KOPT-K1 (cell line): ENCODE results near the gene LDB3.

Experiments
- H3K27ac ChIP-seq: fragments of 200-600 bp; sonication (generic); 2 replicates; pipeline ENCODE4 v1.5.1; 2016; ENCODE audit warnings: antibody characterized with exemption, mild to moderate bottlenecking, low read depth, low read length; ENCODE audit not compliant: poor library complexity, severe bottlenecking
- H3K36me3 ChIP-seq: fragments of 200-600 bp; sonication (generic); 2 replicates; pipeline ENCODE4 v1.5.1; 2017; ENCODE audit warnings: antibody characterized with exemption, mild to moderate bottlenecking, low read length, moderate library complexity; ENCODE audit not compliant: insufficient read depth
- H3K9me3 ChIP-seq: fragments of 200-600 bp; sonication (generic); 2 replicates; pipeline ENCODE4 v1.5.1; 2017; ENCODE audit warnings: antibody characterized with exemption, low read length, mild to moderate bottlenecking; ENCODE audit not compliant: insufficient read depth, poor library complexity, severe bottlenecking

The LDB3 gene

GRCh38 chr10:86710987-86711512 is 42.7 kb downstream of the LDB3 start:
- no peaks in the 10 kb centered on the region for H3K9me3 ChIP-seq
- H3K36me3 ChIP-seq = no peaks in the 10 kb centered on the region
- peak overlapping the region; percentile 90 for H3K27ac ChIP-seq

GRCh38 chr10:86711513-86712316 is 43.4 kb downstream of the LDB3 start:
- H3K36me3 ChIP-seq = no peaks in the 10 kb centered on the region
- peak overlapping the region; percentile 90 for H3K27ac ChIP-seq
- no peaks in the 10 kb centered on the region for H3K9me3 ChIP-seq

DNA sequence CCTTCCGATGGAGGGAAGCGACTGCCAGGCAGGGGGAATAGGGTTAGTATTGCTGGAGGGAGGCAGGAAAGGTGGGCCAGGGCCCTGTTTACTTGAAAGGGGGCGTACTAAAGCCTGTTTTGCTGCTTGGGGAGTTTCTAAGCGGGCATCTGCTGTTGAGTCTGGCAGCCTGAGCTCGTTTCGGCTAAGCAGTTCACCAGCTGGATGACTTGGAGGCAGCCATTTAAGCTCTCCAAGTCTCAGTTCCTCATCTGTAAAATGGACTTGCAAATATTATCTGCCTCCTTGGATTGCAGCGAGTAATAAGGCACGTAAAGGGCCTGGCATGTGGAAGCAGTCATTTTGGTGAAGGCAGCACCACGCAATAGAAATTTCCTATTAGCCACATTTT is 44.0 kb downstream of the LDB3 start:
- no peaks in the 10 kb centered on the region for H3K36me3 ChIP-seq
- H3K27ac ChIP-seq = peak overlapping the region; percentile 90
- no peaks in the 10 kb centered on the region for H3K9me3 ChIP-seq

GRCh38 chr10:86715156-86715795 is 47.0 kb downstream of the LDB3 start:
- Histone ChIP-seq H3K36me3 (no peaks in the 10 kb centered on the region), H3K27ac (no peak overlapping the region), H3K9me3 (no peaks in the 10 kb centered on the region)

DNA sequence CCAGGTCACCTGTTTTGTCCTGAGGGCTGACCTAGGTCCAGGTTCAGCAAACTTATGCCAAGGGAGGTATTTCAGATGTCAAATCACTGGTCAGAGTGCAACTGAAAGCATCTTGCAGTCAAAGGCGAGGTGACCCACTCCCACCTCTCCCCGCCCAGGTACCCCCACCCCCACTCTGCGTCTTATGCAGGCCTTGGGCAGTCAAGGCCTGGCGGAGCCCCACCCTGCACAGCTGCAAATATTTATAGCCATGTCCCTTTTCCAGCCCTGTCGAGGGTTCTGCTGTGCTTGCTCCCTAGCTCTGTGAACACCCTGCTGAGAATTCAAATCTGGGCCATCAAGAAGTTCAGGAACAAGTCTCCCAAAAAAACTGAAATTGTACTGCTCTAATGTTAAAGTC is 47.5 kb downstream of the LDB3 start:
- no peak overlapping the region for H3K27ac ChIP-seq
- H3K36me3 ChIP-seq = no peaks in the 10 kb centered on the region
- no peaks in the 10 kb centered on the region for H3K9me3 ChIP-seq

DNA sequence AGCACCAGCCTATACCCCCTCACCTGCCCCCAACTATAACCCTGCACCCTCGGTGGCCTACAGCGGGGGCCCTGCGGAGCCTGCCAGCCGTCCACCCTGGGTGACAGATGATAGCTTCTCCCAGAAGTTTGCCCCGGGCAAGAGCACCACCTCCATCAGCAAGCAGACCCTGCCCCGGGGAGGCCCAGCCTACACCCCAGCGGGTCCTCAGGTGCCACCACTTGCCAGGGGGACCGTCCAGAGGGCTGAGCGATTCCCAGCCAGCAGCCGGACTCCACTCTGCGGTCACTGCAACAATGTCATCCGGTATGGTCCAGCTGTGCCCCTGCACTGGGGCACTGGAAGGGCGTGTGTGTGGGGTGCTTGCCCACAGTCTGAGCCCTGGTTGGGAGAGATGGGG is 48.2 kb downstream of the LDB3 start:
- no peaks in the 10 kb centered on the region for H3K36me3 ChIP-seq
- no peaks in the 10 kb centered on the region for H3K9me3 ChIP-seq
- no peak overlapping the region for H3K27ac ChIP-seq

GRCh38 chr10:86718556-86718955 is 50.2 kb downstream of the LDB3 start:
- Histone ChIP-seq H3K9me3 (no peaks in the 10 kb centered on the region), H3K36me3 (no peaks in the 10 kb centered on the region), H3K27ac (no peak overlapping the region)

- no peaks in the 10 kb centered on the region for H3K9me3 ChIP-seq
- no peaks in the 10 kb centered on the region for H3K36me3 ChIP-seq
- H3K27ac ChIP-seq = no peak overlapping the region
Measured at GRCh38 chr10:86721232-86721631, 52.9 kb downstream of the LDB3 start.

GRCh38 chr10:86723009-86723408 is 54.7 kb downstream of the LDB3 start:
- Histone ChIP-seq H3K36me3 (no peaks in the 10 kb centered on the region), H3K9me3 (no peaks in the 10 kb centered on the region), H3K27ac (no peak overlapping the region)

DNA sequence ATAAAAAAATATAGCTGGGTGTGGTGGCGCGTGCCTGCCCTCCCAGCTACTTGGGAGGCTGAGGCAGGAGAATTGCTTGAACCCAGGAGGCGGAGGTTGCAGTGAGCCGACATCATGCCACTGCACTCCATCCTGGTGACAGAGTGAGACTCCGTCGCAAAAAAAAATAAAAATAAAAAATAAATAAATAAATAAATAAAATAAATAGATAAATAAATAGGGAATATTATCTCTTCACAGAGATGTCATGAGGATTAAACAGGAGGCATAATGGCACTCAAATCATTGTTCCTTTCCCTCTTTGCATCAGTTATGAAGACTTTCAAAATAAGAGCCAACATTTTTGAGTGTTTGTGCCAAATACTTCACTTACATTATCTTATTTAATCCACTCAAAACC is 56.1 kb downstream of the LDB3 start:
- Histone ChIP-seq H3K27ac (no peak overlapping the region), H3K36me3 (no peaks in the 10 kb centered on the region), H3K9me3 (no peaks in the 10 kb centered on the region)

DNA sequence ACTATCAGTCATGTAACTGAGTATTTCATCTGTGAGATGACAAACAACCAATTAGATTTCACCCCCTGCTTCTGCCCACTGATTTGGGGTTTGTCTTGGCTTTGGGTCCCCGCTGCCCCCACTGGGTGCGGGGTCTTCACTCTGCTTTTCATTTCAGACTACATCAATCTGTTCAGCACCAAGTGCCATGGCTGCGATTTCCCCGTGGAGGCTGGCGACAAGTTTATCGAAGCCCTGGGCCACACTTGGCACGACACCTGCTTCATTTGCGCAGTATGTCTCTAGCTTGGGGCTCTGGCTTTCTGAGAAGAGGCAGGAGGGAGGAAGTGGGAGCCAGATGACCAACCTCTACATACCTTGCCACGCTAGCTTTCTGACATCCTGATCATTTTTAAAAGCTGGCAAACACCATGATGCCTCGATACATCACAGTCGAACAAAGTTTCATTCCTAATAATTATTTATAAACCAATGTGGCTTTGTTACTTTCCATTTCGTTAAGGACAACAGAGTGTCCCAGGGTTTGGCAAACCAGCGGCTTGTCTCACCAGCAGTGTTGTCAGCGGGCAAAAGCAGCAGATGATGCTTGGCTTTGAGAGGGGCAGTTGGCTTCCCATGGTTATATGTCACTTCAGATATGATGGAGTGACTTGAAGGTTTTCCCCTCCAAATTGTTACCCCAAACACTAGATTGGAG is 57.8 kb downstream of the LDB3 start:
- Histone ChIP-seq H3K27ac (no peak overlapping the region), H3K36me3 (no peaks in the 10 kb centered on the region), H3K9me3 (no peaks in the 10 kb centered on the region)

GRCh38 chr10:86726677-86726999 is 58.3 kb downstream of the LDB3 start:
- no peaks in the 10 kb centered on the region for H3K9me3 ChIP-seq
- H3K36me3 ChIP-seq = no peaks in the 10 kb centered on the region
- H3K27ac ChIP-seq = no peak overlapping the region

GRCh38 chr10:86727470-86727869 is 59.2 kb downstream of the LDB3 start:
- Histone ChIP-seq H3K36me3 (no peaks in the 10 kb centered on the region), H3K9me3 (no peaks in the 10 kb centered on the region)

DNA sequence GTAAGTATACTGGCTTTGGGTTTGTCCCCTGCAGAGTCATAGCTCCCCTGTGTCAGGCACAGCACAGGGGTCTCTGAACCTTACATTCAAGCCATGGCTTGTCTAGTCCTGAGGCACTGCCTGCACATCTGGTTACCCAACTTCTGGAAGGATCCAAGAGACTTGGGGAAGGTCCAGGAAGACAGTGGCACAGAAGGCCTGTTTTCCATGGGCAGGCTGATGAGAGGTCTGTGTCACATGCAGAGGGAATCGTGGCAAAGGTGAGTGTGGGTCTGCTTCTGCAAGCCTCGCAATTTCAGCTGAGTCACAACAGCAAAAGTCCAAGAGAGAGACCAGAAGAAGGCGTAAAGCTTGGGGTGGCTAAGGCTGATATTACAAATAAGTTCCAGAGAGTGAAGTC is 59.7 kb downstream of the LDB3 start:
- H3K9me3 ChIP-seq = no peaks in the 10 kb centered on the region
- H3K36me3 ChIP-seq = no peaks in the 10 kb centered on the region
- H3K27ac ChIP-seq = no peak overlapping the region

More at GRCh38 chr10:86727470-86727869, 59.2 kb downstream of the LDB3 start:
- no peak overlapping the region for H3K27ac ChIP-seq

DNA sequence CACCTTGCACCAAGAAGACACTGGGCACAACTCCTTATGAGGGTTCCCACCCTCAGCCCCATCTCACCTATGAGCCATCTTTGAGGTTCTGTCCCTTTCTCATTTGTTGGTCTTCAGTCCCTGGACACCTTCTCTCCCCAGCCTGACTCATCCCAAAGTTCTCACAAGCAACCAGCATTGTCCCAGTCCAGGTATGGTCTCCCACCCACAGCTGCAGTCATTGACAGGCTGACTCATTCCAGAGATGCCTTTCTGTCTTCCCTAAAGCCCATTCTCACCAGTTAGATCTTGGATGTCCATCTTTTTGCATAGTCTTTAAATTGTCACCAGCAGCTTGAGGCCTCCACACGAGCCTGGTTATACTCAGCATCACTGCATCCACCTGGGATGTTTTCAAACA is 61.4 kb downstream of the LDB3 start:
- Histone ChIP-seq H3K36me3 (no peaks in the 10 kb centered on the region), H3K9me3 (no peaks in the 10 kb centered on the region), H3K27ac (no peak overlapping the region)
